Endothelial cell of umbilical vein (primary cell): ENCODE results near the gene CTNND2. TPM values are rescaled to one million over a fixed set of nuclear protein-coding genes. Genes with fewer than 3 reads are reported as not detected.
"Not testable (repeated sequence)": the region's sequence is repeated elsewhere in the genome, so short reads cannot be mapped to it uniquely, and the experiment has no call there.

Source experiments
- BruUV-seq: library from RNA; stranded (reverse); fragments of 400-500 nt; replicated peaks from 2 replicates; lab custom pipeline; 2021; lab: Mats Ljungman, UMichigan
- CTCF ChIA-PET: fragments of 300-600, 350-600 bp; sonication (Branson Sonifier 250); formaldehyde crosslinking; loops from one replicate; lab custom pipeline; 2021; ENCODE audit warnings: antibody characterized with exemption, inconsistent platforms; lab: Charles Lee
- POLR2A ChIA-PET: fragments of 300-600, 350-600 bp; sonication (Branson Sonifier 250); formaldehyde crosslinking; loops from one replicate; lab custom pipeline; 2021; ENCODE audit warnings: antibody characterized with exemption, inconsistent platforms; lab: Charles Lee
- DNase-seq: peaks from one replicate; pipeline ENCODE4 v3.0.0-alpha.2; 2011; ENCODE audit warnings: low read depth, low spot score
- FAIRE-seq: peaks from 2 replicates; lab custom pipeline; 2011; peaks lifted over from hg19 to GRCh38; lab: Jason Lieb, UNC
- H2AFZ ChIP-seq: 2 replicates; pipeline ENCODE4 v1.6.0; 2012; ENCODE audit warnings: low read depth, low read length, control low read depth, inconsistent platforms
- H3K27ac ChIP-seq: 2 replicates; pipeline ENCODE4 v1.5.1; 2011; ENCODE audit warnings: low read depth, mild to moderate bottlenecking, control low read depth, low read length, moderate library complexity; ENCODE audit not compliant: insufficient read depth
- H3K27me3 ChIP-seq, 2 experiments: 2 replicates each; pipeline versions ENCODE4 v1.6.0 to v1.6.1; 2011; ENCODE audit warnings: low read length in 2 of 2, mixed read lengths in 1 of 2; ENCODE audit not compliant: control insufficient read depth in 2 of 2, insufficient read depth in 2 of 2
- H3K36me3 ChIP-seq, 2 experiments: 2 replicates in 1 of 2; 3 replicates in 1 of 2; pipeline ENCODE4 v1.5.1; 2011; ENCODE audit warnings: low read length in 2 of 2, mild to moderate bottlenecking in 1 of 2, moderate library complexity in 1 of 2; ENCODE audit not compliant: control insufficient read depth in 2 of 2, insufficient read depth in 2 of 2; ENCODE audit errors: extremely low read depth in 1 of 2
- H3K4me1 ChIP-seq: 3 replicates; pipeline ENCODE4 v1.5.1; 2011; ENCODE audit warnings: mild to moderate bottlenecking, low read length; ENCODE audit not compliant: control insufficient read depth, insufficient read depth; ENCODE audit errors: extremely low read depth
- H3K4me2 ChIP-seq: 2 replicates; pipeline ENCODE4 v1.6.1; 2011; ENCODE audit warnings: low read length, control low read depth, mixed read lengths; ENCODE audit not compliant: insufficient read depth
- H3K4me3 ChIP-seq, 3 experiments: fragments of 200-600 bp in 1 of 3; sonication (generic), shearing (Covaris generic) in 1 of 3; replicated peaks in 1 of 3; 2 replicates each; pipeline ENCODE4 v1.5.1; 2011 to 2016; ENCODE audit warnings: control low read depth in 3 of 3, low read length in 3 of 3, mild to moderate bottlenecking in 2 of 3, inconsistent platforms in 1 of 3, low read depth in 1 of 3, moderate library complexity in 1 of 3; ENCODE audit not compliant: insufficient read depth in 1 of 3
- H3K79me2 ChIP-seq: 2 replicates; pipeline ENCODE4 v1.6.0; 2012; ENCODE audit warnings: low read length, inconsistent platforms; ENCODE audit not compliant: control insufficient read depth, insufficient read depth
- H3K9ac ChIP-seq: replicated peaks from 2 replicates; pipeline ENCODE3; 2011; ENCODE audit warnings: low read length, control low read depth; ENCODE audit not compliant: insufficient read depth; ENCODE audit errors: extremely low read depth
- H3K9me1 ChIP-seq: replicated peaks from 3 replicates; pipeline ENCODE4 v1.6.0; 2011; ENCODE audit warnings: mild to moderate bottlenecking, low read length; ENCODE audit not compliant: control insufficient read depth, insufficient read depth; ENCODE audit errors: extremely low read depth
- H3K9me3 ChIP-seq: replicated peaks from 2 replicates; pipeline ENCODE4 v1.5.1; 2012; ENCODE audit warnings: low read length, inconsistent platforms; ENCODE audit not compliant: control insufficient read depth, insufficient read depth
- H4K20me1 ChIP-seq: replicated peaks from 2 replicates; pipeline ENCODE3; 2011; ENCODE audit warnings: mild to moderate bottlenecking, low read length; ENCODE audit not compliant: control insufficient read depth, insufficient read depth; ENCODE audit errors: extremely low read depth
- EZH2 ChIP-seq: IDR thresholded peaks from 2 replicates; pipeline ENCODE4 v1.6.1; 2012; ENCODE audit warnings: borderline replicate concordance, low read depth, mild to moderate bottlenecking, moderate library complexity, low read length, inconsistent platforms; ENCODE audit not compliant: severe bottlenecking
- FOS ChIP-seq: IDR thresholded peaks from 2 replicates; pipeline ENCODE4 v1.6.1; 2011; ENCODE audit warnings: mild to moderate bottlenecking, low read length, moderate library complexity, borderline replicate concordance; ENCODE audit not compliant: insufficient read depth
- GATA2 ChIP-seq: IDR thresholded peaks from 2 replicates; pipeline ENCODE4 v1.7.0; 2011; ENCODE audit warnings: low read depth, mild to moderate bottlenecking, moderate library complexity, mixed read lengths, low read length; ENCODE audit not compliant: insufficient read length, insufficient read depth
- JUN ChIP-seq: IDR thresholded peaks from 2 replicates; pipeline ENCODE4 v1.6.1; 2011; ENCODE audit warnings: borderline replicate concordance, low read depth; ENCODE audit not compliant: insufficient read length, insufficient read depth
- MYC ChIP-seq: IDR thresholded peaks from one replicate; pipeline ENCODE4 v1.6.1; 2011; ENCODE audit warnings: mild to moderate bottlenecking, low read depth, low read length
- POLR2A ChIP-seq: IDR thresholded peaks from 2 replicates; pipeline ENCODE4 v1.6.1; 2012; ENCODE audit warnings: low read depth, mild to moderate bottlenecking, control low read depth, low read length
- POLR2AphosphoS5 ChIP-seq: IDR thresholded peaks from 2 replicates; pipeline ENCODE4 v1.6.1; 2012; ENCODE audit warnings: low read depth, mild to moderate bottlenecking, control low read depth, low read length, moderate library complexity; ENCODE audit not compliant: insufficient read depth
- dilution Hi-C: fragments of 300-500 bp; cut with MboI; formaldehyde crosslinking; loops from one replicate; pipeline ENCODE4 v1.15.0; 2019; ENCODE audit warnings: low sequenced_read_pairs; ENCODE audit not compliant: extremely low pct_ligation_motif_present
- intact Hi-C: fragments of 100-400 bp; cut with micrococcal nuclease; formaldehyde crosslinking; loops from one replicate; pipeline ENCODE4 v1.10.0; 2022
- polyA plus RNA-seq, 4 experiments: library from polyadenylated mRNA; depleted of rRNA in 3 of 4; stranded (reverse) in 3 of 4; unstranded in 1 of 4; fragments of >200 nt; gene quantifications; 2 replicates each; pipeline versions ENCODE4 v1.2.1 to v1.2.3, GENCODE V29; 2011 to 2012; ENCODE audit warnings: missing spikeins in 1 of 4
- total RNA-seq: library from RNA; stranded (reverse); gene quantifications from 2 replicates; pipeline ENCODE4 v1.2.3, GENCODE V29; 2021
- TF ChIP-seq, protein P1 (sequence below): IDR thresholded peaks from 2 replicates; pipeline ENCODE4 v1.6.1; 2011; ENCODE audit not compliant: insufficient read depth, insufficient read length
- TF ChIP-seq, protein P2 (sequence below), 2 donors: IDR thresholded peaks; 1 replicate in 1 of 2; 2 replicates in 1 of 2; pipeline ENCODE4 v1.5.1; 2011; ENCODE audit warnings: low read length in 2 of 2, mild to moderate bottlenecking in 2 of 2, moderate library complexity in 2 of 2, control low read depth in 1 of 2, inconsistent platforms in 1 of 2, low read depth in 1 of 2; ENCODE audit not compliant: insufficient read depth in 1 of 2; ENCODE audit errors: extremely low read depth in 1 of 2

The CTNND2 gene
- total and polyA plus RNA-seq, 2 donors (not counting 3 experiments of a cell fraction or from before 2014, with no cell fraction given), result not detected

DNA sequence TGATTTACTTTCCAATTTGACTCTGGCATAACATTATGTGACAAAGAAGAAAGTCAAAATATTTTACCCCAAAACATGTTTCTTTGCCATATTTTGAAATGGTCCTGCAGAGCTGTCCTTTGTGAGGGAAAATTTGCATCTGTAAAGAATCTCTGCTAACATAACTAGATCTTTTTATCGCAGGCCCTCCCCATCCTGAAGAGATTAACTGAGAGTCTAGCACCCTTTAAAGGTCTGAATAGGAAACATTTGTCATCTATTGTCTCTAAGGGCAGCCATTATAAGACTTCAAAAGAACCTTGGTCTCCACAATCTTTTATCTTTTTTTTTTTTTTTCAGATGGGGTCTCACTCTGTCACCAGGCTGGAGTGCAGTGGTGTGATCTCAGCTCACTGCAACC is 838.5 kb downstream of the CTNND2 start:
- H4K20me1 ChIP-seq, dilution Hi-C loops, POLR2A ChIA-PET, H3K9me3 ChIP-seq, H3K4me1 ChIP-seq, H3K27me3 ChIP-seq, intact Hi-C loops, H3K4me3 ChIP-seq, H3K27ac ChIP-seq, H3K4me2 ChIP-seq, BruUV-seq, DNase-seq, CTCF ChIA-PET, FAIRE-seq, H3K79me2 ChIP-seq, H2AFZ ChIP-seq, H3K36me3 ChIP-seq, H3K9me1 ChIP-seq, H3K9ac ChIP-seq: not testable (repeated sequence)

DNA sequence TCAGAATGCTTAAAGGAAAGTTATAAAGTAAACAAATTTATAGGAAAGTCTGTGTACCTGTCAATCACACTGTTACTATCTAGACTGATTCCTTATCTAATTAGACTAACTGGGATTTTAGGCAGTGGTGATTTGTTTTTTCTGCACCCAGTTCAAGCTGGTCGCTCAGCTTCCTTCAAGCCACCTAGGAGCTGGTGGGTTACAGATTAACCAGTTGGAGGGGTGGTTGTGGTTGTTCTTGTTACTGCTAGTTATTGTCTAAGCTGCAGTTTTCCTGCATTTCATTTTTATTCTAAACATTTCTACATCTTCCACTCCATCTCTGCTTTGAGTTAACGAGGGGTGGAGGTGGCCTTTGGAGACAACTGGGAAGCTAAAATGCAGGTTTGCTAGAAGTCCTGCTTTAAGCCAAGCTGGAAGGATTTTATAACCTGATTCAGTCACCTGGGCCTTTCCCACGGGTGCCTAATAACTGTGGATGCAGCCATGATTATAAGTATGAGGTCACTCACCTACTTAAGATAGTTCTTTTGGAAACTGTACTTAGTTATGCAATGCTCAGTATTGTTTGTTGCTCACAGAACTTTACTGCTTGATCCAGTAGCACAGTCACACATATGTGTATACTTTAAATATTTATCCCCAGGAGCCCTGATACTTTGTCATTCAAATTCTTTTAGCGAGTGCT is 839.3 kb downstream of the CTNND2 start:
- ChIA-PET CTCF (no interaction called here), POLR2A (no interaction called here)
- Histone ChIP-seq H2AFZ (no peak overlapping the region), H3K36me3 (no peaks in the 10 kb centered on the region), H3K4me1 (no peaks in the 10 kb centered on the region), H3K4me2 (no peak overlapping the region), H4K20me1 (no peaks in the 10 kb centered on the region), H3K9me3 (no peaks in the 10 kb centered on the region), H3K79me2 (no peaks in the 10 kb centered on the region), H3K9ac (no peak overlapping the region), H3K27me3 (no peaks in the 10 kb centered on the region), H3K4me3 (no peak overlapping the region), H3K9me1 (no peaks in the 10 kb centered on the region), H3K27ac (no peak overlapping the region)
- FAIRE-seq (no peak), DNase-seq (no peak)
- dilution Hi-C loops (no loop called here), intact Hi-C loops (no loop called here)
- TF ChIP-seq EZH2 (no peak), POLR2A (no peak), JUN (no peak), POLR2AphosphoS5 (no peak), FOS (no peak), GATA2 (no peak), MYC (no peak)
- TF ChIP-seq, protein P1, sequence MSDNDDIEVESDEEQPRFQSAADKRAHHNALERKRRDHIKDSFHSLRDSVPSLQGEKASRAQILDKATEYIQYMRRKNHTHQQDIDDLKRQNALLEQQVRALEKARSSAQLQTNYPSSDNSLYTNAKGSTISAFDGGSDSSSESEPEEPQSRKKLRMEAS, result no peak
- TF ChIP-seq, protein P2, sequence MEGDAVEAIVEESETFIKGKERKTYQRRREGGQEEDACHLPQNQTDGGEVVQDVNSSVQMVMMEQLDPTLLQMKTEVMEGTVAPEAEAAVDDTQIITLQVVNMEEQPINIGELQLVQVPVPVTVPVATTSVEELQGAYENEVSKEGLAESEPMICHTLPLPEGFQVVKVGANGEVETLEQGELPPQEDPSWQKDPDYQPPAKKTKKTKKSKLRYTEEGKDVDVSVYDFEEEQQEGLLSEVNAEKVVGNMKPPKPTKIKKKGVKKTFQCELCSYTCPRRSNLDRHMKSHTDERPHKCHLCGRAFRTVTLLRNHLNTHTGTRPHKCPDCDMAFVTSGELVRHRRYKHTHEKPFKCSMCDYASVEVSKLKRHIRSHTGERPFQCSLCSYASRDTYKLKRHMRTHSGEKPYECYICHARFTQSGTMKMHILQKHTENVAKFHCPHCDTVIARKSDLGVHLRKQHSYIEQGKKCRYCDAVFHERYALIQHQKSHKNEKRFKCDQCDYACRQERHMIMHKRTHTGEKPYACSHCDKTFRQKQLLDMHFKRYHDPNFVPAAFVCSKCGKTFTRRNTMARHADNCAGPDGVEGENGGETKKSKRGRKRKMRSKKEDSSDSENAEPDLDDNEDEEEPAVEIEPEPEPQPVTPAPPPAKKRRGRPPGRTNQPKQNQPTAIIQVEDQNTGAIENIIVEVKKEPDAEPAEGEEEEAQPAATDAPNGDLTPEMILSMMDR (IDR thresholded peaks at IDR 0.05; ENCODE audit: extremely low read depth in 1 of 2, insufficient read depth in 1 of 2, low read depth in 1 of 2, low read length in 2 of 2), result no peak
- BruUV-seq, result no TSS peak
